DMS114 treated with DMSO at 0.1 percent for 48 hours (cell line): ENCODE results near the gene CST9L.
"Not testable (repeated sequence)": the region's sequence is repeated elsewhere in the genome, so short reads cannot be mapped to it uniquely, and the experiment has no call there.

Source experiments
- DNase-seq: peaks from one replicate; lab custom pipeline; 2025; ENCODE audit not compliant: unreplicated experiment; lab: John Stamatoyannopoulos, UW

Gene CST9L

DNA sequence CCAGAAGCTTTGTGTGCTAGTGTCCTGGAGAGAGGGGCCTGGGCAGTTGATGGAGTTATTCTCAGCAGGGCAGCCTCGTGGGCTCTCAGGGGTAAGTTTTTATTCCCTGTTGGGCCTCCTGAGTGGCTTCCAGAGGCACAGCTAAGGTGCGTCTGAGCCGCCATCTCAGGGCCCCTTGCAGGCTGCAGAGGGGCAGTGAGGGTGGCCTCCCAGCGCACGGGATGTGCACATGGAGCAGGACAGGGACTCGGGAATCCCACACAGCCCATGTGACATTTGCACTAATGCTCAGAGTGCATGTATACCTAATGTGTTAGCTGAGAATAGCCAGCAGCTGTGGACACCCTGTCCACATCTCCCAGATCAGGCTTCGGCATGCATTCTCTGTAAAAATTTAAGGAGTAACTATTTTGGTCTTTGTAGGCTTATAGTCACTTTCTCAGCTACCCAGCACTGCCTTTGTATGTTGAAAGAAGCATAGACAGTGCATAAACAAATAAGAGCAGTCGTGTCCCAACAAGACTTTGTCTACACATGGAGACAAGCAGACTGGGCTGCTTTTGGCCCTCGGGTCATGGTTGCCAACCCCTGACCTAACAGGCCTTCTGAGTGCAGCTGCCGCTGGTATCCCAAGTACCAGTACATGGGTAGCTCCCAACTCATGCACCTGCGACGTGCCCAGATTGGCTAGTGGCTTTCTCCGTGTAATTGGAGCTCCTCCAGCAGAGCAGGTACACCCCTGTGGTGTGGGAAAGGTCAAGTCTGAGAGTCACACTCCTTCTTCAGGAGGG is 18.6 kb upstream of the CST9L start:
- DNase-seq = no peak

DNA sequence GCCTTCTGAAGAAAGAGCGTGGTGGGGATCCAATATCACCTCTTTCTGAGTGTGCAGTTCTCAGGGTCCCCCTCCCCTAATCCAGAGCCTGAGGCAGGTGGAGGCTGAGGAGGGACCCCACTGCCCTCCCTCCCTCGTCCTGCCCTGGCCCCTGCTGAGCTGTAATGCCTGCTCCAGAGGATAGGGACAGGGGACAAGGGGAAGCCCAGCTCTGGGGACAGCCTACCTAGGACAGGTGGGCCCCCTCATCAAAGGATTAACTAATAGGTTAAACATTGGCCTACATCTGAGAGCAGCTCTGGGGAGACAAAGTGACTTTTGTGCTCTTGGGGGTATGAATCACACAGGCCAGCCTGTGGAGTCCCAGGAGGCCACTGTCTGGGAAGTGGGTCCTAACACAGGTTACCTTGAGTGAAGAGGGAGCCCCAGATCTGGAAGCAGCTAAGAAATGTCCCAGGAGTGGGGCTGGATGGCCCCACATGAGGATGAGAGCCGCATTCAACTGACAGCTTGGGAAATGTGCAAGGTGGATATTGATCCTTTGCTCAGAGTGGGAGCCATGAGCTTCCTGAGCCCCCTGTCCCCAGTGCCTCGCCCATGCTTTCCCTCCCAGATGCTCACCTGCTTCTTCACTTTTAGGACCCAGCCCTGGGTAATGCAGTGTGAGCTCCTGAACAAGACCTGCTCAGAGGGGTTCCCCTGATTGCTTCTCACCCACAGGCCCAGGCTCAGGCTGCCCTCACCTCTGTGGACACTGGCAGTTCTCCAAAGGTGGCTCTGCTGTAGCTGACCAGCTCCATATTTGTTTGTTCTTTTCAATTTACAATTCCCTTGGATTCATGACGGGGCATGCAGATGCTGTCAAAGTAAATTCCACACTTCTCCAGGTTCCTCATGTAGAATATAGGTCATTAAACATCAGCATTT is 17.8 kb upstream of the CST9L start:
- DNase-seq = no peak

DNA sequence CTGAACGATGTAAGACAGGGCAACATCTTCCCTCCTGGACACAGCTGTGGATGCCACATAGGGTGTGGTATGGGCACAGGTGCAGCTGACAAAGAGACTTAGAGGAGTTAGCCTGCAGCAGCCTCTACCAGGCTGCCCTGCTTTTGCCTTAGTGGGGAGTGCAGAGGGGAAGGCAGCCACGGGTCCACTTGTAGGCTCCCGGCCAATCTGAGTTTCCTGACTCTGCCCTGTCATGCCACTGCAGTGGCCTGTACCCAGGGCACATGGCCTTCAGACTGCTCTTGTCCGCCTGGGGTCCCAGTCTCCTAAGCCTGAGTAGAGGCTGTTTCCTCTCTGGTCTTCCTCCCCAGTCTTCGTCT is 17.1 kb upstream of the CST9L start:
- no peak for DNase-seq

DNA sequence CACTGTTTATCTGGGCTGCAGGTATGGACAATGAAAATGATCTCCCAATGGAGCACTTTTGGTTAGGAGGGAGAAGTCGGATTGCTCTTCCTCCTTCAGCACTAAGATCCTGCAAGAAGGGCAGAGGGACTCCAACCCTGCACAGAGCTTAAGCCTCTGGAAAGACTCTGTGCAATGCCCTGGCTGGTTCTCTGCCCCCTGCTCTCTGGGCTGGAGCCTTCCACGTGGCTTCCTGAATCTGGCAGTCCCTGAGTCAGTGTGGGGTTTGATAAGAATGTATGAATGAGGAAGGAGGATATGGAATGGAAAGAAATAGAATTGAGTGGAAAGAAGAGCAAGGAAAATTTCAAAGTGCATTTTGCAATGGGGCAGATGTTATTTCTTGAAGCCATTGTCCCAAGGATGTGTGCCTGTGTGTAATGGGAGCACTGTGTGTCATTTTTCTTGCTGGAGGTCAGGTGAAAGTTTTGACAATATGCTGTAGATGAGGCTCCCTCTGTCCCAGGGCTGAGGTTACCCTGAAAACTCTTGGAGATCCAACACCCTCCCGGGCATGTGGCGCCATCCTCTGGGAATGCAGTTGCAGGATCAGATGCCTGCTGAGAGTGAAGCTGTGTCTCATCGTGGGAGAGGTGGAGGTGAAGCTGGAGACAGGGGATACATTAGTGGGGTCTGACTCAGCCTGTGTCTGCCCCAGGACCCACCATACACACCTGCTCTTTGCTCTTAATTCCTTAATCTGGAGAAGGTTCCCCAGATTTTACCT is 16.3 kb upstream of the CST9L start:
- DNase-seq = no peak

DNA sequence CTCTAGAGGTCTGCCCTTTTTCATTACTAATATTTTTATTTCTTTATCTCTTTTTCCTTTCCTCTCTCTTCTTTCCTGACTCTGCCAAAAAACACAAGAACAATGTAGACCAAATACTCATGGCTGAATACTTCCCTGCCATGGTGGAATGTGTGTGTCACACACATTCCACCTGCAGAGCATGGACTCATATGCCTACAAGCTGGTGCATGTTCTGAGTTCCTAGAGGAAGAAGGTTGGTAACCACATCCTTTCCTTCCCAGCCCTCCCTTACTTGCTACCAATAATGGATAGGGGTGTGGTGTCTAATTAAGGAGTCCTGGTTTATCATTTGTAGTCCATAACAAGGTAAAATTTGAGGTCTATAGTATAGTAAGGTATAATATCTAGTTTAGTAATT is 15.2 kb upstream of the CST9L start:
- DNase-seq = no peak

DNA sequence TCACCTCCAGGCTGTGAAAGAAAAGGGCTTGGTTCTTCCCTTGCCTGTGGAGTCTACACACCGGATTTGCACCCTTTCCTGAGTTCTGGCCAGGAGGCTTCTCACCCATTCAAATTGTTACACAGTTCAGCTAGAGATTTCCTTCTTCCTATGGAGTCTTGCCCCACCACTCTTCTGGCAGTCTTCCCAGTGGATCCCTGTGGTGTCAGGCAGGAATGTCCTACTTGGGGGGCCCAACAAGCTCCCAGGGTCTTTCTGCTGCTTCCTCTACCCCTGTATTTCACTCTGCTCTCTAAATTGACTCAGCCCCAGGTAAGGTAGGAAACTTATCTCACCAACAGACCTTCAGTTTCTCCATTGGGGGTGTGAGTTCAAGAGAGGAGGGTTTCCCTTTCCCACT is 14.0 kb upstream of the CST9L start:
- DNase-seq = no peak

DNA sequence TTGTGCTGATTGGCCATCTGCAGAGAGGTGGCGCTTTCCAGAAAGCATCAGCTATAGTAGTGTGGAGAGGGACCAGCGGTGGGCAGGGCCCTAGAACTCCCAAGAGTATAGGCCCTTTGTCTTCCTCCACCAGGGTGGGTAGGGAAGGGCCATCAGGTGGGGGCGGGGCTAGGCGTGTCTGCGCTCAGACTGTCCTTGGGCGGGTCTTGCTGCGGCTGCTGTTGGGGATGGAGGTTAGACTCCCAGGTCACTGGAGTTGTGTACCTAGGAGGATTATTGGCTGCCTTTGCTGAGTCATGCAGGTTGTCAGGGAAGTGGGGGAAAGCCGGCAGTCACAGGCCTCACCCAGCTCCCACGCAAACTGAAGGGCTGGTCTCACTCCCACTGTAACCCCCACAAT is 13.5 kb upstream of the CST9L start:
- not testable (repeated sequence) for DNase-seq

DNA sequence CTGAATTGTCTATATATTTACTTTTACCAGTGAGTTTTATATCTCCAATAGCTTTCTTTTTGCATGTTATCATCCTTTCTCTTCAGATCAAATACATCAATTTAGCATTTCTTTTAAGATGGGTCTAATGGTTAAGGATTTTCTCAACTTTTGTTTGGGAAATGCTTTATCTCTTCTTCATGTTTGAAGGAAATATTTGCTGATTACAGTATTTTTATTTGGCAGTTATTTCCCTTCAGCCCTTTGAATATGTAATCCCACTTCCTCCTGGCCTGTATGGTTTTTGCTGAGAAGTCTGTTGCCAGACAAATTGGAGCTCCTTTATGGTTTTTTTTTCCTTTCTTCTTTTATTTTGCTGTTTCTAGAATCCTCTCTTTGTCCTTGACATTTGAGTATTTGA is 6.7 kb upstream of the CST9L start:
- no peak for DNase-seq

DNA sequence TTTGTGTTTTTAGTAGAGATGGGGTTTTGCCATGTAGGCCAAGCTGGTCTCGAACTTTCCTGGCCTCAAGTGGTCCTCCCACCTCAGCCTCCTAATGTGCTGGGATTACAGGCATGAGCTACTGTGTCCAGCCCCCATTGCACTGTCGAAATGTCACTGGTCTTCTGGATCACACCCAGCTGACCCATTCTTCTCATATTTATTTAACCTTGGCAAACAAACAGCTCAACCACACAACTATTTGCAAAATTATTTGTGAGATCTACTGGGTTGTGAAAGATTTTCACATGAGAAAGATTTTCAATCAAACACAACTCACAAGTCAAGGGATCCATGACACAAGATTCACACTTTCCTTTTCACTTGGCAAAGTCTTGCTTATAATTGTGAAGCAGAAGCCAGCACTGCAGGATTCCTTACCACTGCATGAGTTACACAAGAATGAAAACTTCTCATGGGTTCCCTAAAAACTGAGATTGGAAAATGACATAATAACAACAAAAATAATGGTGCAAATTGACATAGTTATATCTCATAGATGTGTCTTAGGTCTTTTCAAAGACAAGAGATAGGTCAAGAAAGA is 2.0 kb upstream of the CST9L start:
- no peak for DNase-seq

DNA sequence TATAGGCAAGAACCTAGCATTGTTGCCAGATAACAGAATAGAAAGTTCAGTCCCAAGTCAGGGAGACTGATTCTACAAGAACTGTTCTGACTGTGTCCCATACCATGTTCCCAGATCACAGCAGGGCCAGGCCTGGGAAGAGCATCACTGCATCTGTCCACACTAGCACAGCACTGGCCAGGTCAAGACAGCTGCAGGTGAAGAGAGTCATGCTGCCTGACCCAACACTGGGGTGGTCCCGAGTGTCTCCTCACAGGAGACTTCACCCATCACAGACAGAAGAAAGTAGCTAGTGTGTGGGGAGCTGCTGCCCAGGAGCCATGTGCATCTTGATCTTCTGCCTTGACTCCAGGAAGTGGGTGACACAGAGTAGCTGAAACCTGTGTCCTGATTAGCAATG is 1.3 kb upstream of the CST9L start:
- DNase-seq = no peak

DNA sequence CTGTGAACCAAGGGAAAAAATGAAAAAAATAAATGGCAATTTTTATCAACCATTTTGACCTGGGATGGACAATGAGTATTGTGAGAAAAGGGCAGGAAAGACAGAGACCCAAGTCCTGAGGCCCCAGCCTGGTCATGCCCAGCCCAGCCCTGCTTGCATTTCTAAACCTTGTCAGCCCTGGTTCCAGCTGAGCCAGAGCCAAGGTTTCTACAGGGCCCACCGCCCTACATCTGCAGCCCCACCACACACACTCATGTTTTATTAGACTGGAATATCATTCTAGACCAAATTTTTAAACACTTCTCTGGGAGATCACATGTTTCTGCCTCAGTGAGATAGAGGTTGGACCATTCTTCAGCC is 667 bp upstream of the CST9L start:
- DNase-seq = no peak

DNA sequence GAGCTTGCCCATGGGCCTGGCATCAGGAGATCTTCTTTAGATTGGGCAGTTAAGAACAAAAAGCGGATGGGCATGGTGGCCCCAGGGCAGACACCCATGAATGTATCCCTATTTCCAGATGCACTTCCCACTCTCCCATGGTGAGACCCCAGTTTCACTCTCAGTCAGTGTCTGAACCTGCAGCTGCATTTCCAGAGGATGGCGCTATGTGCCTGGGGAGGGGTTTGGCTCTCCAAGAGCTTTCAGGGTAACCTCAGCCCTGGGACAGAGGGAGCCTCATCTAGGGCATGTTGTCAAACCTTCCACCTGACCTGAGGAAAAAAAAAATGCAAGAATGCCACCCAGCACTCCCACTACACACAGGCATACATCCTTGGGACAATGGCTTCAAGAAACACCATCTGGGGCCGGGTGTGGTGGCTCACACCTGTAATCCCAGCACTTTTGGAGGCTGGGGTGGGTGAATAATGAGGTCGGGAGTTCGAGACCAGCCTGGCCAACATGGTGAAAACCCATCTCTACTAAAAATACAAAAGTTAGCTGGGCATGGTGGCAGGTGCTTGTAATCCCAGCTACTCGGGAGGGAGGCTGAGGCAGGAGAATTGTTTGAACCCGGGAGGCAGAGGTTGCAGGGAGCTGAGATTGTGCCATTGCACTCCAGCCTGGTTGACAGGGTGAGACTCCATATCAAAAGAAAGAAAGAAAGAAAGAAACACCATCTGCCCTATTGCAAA is 1.9 kb downstream of the CST9L start:
- DNase-seq = no peak

DNA sequence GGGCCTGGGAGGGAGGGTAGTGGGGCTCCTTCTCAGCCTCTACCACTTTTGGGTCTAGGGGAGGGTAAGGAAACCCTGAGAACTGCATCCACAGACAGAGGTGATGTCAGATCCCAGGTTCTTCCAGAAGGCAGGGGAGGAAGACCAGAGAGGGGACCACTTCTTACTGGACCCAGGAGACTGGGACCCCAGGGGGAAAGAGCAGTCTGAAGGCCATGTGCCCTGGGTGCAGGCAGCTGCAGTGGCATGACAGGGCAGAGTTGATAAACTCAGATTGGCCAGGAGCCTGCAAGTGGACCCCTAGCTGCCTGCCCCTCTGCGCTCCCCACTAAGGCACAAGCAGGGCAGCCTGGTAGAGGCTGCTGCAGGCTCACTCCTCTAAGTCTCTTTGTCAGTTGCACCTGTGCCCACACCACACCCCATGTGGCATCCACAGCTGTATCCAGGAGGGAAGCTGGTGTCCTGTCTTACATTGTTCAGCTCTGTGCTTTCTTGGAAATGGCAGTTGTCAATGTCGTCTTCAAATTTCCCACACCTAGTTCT is 2.7 kb downstream of the CST9L start:
- no peak for DNase-seq

DNA sequence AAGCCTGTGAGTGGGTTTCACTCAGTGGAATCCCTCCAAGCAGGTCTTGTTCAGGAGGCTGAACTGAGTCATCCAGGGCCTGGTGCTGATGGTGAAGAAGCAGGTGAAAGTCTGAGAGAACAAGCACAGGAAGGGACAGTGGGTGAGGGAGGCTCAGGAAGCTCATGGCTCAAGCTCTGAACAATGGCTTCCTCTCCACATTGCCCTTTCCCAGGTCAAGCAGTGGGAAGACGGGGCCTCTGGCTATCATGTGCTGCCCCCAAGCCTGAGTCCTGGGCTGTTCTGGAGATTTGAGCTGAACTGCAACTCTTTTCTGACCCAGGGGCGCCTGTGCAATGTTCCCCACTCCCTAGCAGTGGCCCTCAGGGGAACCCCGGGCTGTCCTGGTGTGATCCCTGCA is 3.4 kb downstream of the CST9L start:
- DNase-seq = no peak

DNA sequence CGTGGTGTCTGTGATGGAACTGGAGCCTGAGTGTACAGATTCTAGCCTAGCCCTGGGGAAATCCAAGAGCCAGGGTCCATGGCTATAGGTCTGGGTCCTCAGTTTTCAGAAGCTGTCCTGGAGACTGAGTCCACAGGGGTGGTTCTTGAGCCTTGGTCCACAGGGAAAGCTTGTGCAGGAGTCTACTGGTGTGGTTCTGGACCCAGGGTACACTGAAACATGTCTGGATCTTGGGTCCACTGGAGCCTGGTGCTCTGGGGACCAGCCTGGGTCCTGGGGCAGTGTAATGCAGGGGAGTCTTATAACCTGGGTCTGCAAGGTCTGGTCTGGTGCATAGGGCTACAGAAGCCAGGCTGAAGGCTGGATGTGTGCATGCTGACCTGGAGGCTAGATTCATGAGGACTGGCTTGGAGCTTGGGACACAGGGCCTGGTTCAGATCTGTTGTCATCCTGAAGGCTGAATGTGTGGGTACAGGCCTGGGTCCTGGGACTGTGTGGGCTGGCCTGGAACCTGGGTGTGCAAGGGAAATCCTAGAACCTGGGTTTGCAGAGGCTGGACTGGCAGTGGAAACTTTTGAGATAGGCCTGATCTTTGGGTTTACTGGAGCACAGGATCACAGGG is 5.5 kb downstream of the CST9L start:
- DNase-seq = no peak

DNA sequence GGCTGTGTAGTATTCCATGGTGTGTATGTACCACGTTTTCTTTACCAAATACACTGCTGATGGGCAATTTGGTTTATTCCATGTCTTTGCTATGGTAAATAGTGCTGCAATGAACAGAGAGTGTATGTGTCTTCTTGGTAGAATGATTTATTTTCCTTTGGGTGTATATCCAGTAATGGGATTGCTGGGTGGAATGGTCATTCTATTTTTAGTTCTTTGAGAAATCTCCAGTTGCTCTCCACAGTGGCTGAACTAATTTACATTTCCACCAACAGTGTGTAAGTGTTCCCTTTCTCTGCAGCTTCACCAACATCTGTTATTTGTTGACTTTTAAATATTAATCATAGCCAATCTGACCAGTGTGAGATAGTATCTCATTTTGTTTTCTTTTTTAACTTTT is 13.9 kb downstream of the CST9L start:
- no peak for DNase-seq

DNA sequence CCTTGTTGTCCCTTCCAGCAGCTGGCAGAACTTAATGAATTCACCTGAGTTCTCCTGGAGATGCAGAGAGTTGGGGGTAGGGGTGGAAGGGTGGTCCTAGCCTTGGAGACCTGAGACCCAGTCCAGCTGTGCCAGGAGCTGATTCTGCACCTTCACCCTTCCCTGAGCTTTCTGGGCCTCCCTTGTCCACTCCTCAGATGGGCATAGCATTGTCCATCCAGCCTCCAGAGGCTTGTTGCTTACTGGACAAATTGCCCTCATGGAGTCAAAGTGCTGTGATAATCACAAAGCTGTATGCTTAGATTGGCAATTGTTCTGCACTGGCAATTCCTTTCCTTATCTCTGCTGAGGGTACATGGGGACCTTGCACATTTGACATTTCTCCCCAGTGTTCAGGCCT is 16.5 kb downstream of the CST9L start:
- DNase-seq = no peak

DNA sequence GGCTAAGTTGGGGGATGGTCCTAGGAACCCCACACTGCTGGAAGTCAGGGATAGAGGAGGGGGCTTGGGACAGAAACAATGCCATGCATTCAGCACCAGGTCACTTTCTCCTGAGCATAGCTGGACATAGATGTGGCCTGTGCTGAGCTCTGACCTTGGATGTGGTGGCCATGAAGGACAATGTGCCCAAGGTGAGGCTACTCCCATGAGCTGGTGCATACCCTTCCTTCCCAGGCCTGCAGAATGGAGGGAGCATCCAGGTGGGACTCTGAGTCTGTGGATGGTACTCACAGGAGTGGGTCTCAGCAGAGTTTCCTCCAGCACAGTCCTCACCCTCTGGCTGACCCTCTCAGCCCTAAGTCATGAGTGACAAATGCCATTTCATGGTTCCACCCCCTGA is 16.9 kb downstream of the CST9L start:
- no peak for DNase-seq

DNA sequence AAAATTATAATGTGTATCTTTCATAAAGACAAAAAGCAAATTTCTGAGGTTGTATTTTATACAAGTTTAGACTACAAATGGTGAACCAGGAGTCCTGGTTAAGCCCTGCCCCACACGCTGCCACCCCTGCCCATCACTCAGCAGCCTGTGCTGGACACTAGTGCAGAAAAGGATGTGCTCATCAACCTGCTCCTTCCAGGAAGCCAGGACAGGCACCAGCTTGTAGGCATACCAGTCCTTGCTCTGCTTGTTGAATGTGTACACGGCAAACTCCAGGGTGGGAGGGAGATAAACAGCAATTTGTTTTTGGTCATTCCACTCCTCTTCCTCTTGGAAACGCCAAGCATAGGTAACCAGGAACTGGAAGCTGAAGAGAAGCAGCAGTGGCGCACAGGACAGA is 18.1 kb downstream of the CST9L start:
- DNase-seq = no peak

DNA sequence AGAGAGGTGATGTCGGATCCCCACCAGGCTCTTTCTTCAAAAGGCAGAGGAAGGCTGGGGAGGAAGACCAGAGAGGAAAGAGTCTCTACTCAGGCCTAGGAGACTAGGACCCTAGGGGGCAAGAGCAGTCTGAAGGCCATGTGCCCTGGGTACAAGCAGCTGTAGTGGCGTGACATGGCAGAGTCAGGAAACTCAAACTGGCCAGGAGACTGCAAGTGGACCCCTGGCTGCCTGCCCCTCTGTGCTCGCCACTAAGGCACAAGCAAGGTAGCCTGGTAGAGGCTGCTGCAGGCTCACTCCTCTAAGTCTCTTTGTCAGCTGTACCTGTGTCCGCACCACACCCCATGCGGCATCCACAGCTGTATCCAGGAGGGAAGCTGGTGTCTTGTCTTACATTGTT is 19.9 kb downstream of the CST9L start:
- DNase-seq = no peak
